K562 (cell line): ENCODE results near the gene ARAP1. TPM values are rescaled to one million over a fixed set of nuclear protein-coding genes. Genes with fewer than 3 reads are reported as not detected.

Experiments used
- ARID4B ChIP-seq: sonication (generic); formaldehyde crosslinking; IDR thresholded peaks from 2 replicates; pipeline ENCODE4 v1.8.0; 2022; ENCODE audit warnings: mild to moderate bottlenecking, missing genetic modification reagents
- BCLAF1 ChIP-seq, 2 experiments: fragments of 450-650 bp in 1 of 2; IDR thresholded peaks; 2 replicates each; pipeline ENCODE4 v1.6.1; 2011 to 2017; ENCODE audit warnings: low read depth in 2 of 2, antibody characterized with exemption in 1 of 2, borderline replicate concordance in 1 of 2, low read length in 1 of 2, mild to moderate bottlenecking in 1 of 2, mixed read lengths in 1 of 2; ENCODE audit not compliant: control insufficient read depth in 1 of 2
- BCOR ChIP-seq: fragments of 450-650 bp; IDR thresholded peaks from 2 replicates; pipeline ENCODE4 v1.6.1; 2016
- E2F4 ChIP-seq: sonication (generic); formaldehyde crosslinking; IDR thresholded peaks from 2 replicates; pipeline ENCODE4 v1.8.0; 2022; ENCODE audit warnings: mild to moderate bottlenecking, low read depth, missing genetic modification reagents
- EWSR1 ChIP-seq: fragments of 450-650 bp; IDR thresholded peaks from 2 replicates; pipeline ENCODE4 v1.6.1; 2018; ENCODE audit warnings: borderline replicate concordance, mild to moderate bottlenecking, low read depth, moderate library complexity; ENCODE audit not compliant: partially characterized antibody
- FOSL1 ChIP-seq: fragments of 200-800 bp; sonication (Bioruptor generic); conservative IDR thresholded peaks from 2 replicates; pipeline ENCODE4 v1.6.1; 2016; ENCODE audit warnings: missing genetic modification characterization, missing compliant biosample characterization
- JUN ChIP-seq, 2 experiments: sonication (generic) in 1 of 2; formaldehyde crosslinking in 1 of 2; IDR thresholded peaks; 2 replicates each; pipeline versions ENCODE4 v1.6.1 to v1.8.0; 2012 to 2022; ENCODE audit warnings: borderline replicate concordance in 2 of 2, mild to moderate bottlenecking in 2 of 2, improper control_type of control experiment in 1 of 2, low read depth in 1 of 2, low read length in 1 of 2, missing genetic modification reagents in 1 of 2
- JUND ChIP-seq, 2 experiments: IDR thresholded peaks; 2 replicates in 1 of 2; 3 replicates in 1 of 2; pipeline ENCODE4 v1.6.1; 2011; ENCODE audit warnings: borderline replicate concordance in 2 of 2, low read depth in 2 of 2, low read length in 2 of 2, improper control_type of control experiment in 1 of 2, missing biosample characterization in 1 of 2, missing genetic modification characterization in 1 of 2, missing genetic modification reagents in 1 of 2
- POLR2AphosphoS2 ChIP-seq: IDR thresholded peaks from 2 replicates; pipeline ENCODE4 v1.6.1; 2012; ENCODE audit warnings: low read length, improper control_type of control experiment
- RBM39 ChIP-seq: fragments of 200-400 bp; formaldehyde crosslinking; optimal IDR thresholded peaks from 2 replicates; pipeline ENCODE3; 2018; ENCODE audit warnings: low read depth, low read length
- ZNF609 ChIP-seq: sonication (generic); formaldehyde crosslinking; IDR thresholded peaks from 2 replicates; pipeline ENCODE4 v1.8.1; 2023; ENCODE audit warnings: missing genetic modification reagents, mild to moderate bottlenecking, borderline replicate concordance
- ZNF830 ChIP-seq: fragments of 250-450 bp; sonication (Bioruptor Pico); IDR thresholded peaks from 2 replicates; pipeline ENCODE4 v1.5.0; 2021; ENCODE audit warnings: mild to moderate bottlenecking
- polyA plus RNA-seq, 8 experiments: library from polyadenylated mRNA; depleted of rRNA in 4 of 8; stranded (reverse) in 5 of 8; unstranded in 3 of 8; fragments of >200 nt; fragmentation: Nextera tagmentation in 2 of 8; fragmentation: Illumina TruSeq in 1 of 8; extraction: Ambion mirVana in 2 of 8; extraction: Trizol in 1 of 8; gene quantifications; 2 replicates each; pipeline versions ENCODE4 v1.2.1 to v1.2.3, GENCODE V29; 2011 to 2014; ENCODE audit warnings: inconsistent platforms in 1 of 8, missing spikeins in 1 of 8
- total RNA-seq, 7 experiments: library from RNA; depleted of rRNA in 6 of 7; stranded (reverse); fragments of >200 nt in 6 of 7; fragmentation: Illumina TruSeq in 2 of 7; extraction: Trizol in 2 of 7; gene quantifications; 2 replicates each; pipeline versions ENCODE4 v1.2.1 to v1.2.3, GENCODE V29; 2011 to 2021; ENCODE audit warnings: low replicate concordance in 1 of 7

ARAP1 gene
- total and polyA plus RNA-seq, 9 of the 15 experiments (the other 6 are each of a cell fraction or from before 2014, with no cell fraction given), result 0.23 to 67.0 (median 24.6) TPM

- TF ChIP-seq BCOR (no peak), FOSL1 (tag) (peak; percentile 82), POLR2AphosphoS2 (no peak), BCLAF1 (IDR thresholded peaks at IDR 0.05; ENCODE audit: borderline replicate concordance in 1 of 2, control insufficient read depth in 1 of 2, low read depth in 2 of 2, low read length in 1 of 2) (no peak), JUND (IDR thresholded peaks at IDR 0.05; ENCODE audit: borderline replicate concordance, low read depth, low read length) (peak; percentile 81), JUND (tag; IDR thresholded peaks at IDR 0.05; ENCODE audit: borderline replicate concordance, low read depth, low read length) (peak; percentile 23; the same call in 1 of the 3 replicates), JUN (IDR thresholded peaks at IDR 0.05; ENCODE audit: borderline replicate concordance, low read depth, low read length) (0 out of 2 replicates have a peak, but pooled peaks have one; percentile 56), JUN (CRISPR knock-in tag; IDR thresholded peaks at IDR 0.05; ENCODE audit: borderline replicate concordance) (no peak), ZNF609 (CRISPR knock-in tag) (no peak), RBM39 (no peak), ARID4B (no peak), E2F4 (CRISPR knock-in tag) (no peak), ZNF830 (CRISPR knock-in tag) (no peak), EWSR1 (no peak)
Observed at GRCh38 chr11:72771507-72771906, 19.3 kb upstream of the ARAP1 start (continued).
